Measurements from ENCODE around the gene STX10. TPM values are rescaled to one million over a fixed set of nuclear protein-coding genes. Genes with fewer than 3 reads are reported as not detected.

STX10 gene
- total and polyA plus RNA-seq, 12 donors = 16.0 to 182 (median 65.0) TPM

DNA sequence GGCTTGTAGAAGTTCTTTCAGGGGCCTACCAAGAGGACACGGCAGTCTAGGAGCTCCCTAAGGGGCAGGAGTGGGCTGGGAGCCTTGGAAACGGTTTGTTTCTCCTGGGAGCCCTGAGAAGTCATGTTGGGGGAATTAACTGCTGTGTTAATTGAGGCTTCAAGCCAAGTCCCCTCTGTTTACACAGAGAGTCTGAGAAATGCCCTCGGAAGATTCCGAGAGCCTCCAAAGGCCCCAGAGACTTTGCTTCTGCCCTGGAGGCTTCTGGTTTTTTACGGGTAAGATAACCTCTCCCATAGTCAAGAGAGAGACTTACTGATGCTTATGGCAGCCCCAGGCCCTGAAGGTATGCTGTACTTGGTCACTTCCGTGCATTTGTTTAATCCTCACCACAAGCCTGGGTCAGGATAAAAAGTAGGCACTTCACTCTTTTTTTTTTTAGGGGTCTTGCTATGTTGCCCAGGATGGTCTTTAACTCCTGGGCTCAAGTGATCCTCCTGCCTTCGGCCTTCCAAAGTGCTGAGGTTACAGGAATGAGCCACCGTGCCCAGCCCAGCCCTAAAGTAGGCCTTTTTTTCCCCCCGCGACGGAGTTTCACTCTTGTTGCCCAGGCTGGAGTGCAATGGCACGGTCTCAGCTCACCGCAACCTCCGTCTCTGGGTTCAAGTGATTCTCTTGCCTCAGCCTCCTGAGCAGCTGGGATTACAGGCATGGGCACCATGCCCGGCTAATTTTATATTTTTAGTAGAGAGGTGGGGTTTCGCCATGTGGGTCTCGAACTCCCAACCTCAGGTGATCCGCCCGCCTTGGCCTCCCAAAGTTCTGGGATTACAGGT, 15.2 kb upstream of the STX10 start:
- H3K4me1 ChIP-seq (replicated peaks in 1 of 2) = peaks cover 16 to 42% of the 10 kb centered on the region in 2 donors

GRCh38 chr19:13164343-13165161, 14.4 kb upstream of the STX10 start:
- peaks cover 16 to 38% of the 10 kb centered on the region in 2 donors for H3K4me1 ChIP-seq (replicated peaks in 1 of 2)
- peak overlapping the region in 1 of 4 donors; percentile 31 for H3K4me3 ChIP-seq
- peak overlapping the region; percentile 40 to 93 (median 72) for H3K27ac ChIP-seq
- no peaks in the 10 kb centered on the region for H3K36me3 ChIP-seq (replicated peaks in 1 of 2)
- DNase-seq = peak in 6 of 7 donors; percentile 48 to 75 (median 58)
- no peaks in the 10 kb centered on the region for H3K9me3 ChIP-seq (replicated peaks in 1 of 3)
- intact Hi-C loops (cut with DNase I) = no loop called here
- TF ChIP-seq CTCF (IDR thresholded peaks at IDR 0.05) (no peak), POLR2A (IDR thresholded peaks at IDR 0.05) (no peak)
- H3K27me3 ChIP-seq = no peaks in the 10 kb centered on the region
- 37 to 44% (median 39%) methylated on average over 14 to 19 of the region's 19 CpGs for WGBS, 4 donors

More for the DNA sequence above, 15.2 kb upstream of the STX10 start:
- WGBS, 4 donors = 84 to 88% (median 85%) methylated on average over 17 to 19 of the region's 19 CpGs
- no peak for DNase-seq
- Histone ChIP-seq H3K27ac (peak overlapping the region in 3 of 5 donors; percentile 72 to 93 (median 87)), H3K27me3 (no peaks in the 10 kb centered on the region), H3K9me3 (replicated peaks in 1 of 3) (no peaks in the 10 kb centered on the region), H3K36me3 (replicated peaks in 1 of 2) (no peaks in the 10 kb centered on the region), H3K4me3 (no peak overlapping the region)
- TF ChIP-seq CTCF (IDR thresholded peaks at IDR 0.05) (no peak), POLR2A (IDR thresholded peaks at IDR 0.05) (no peak)
- intact Hi-C loops (cut with DNase I) = no loop called here

DNA sequence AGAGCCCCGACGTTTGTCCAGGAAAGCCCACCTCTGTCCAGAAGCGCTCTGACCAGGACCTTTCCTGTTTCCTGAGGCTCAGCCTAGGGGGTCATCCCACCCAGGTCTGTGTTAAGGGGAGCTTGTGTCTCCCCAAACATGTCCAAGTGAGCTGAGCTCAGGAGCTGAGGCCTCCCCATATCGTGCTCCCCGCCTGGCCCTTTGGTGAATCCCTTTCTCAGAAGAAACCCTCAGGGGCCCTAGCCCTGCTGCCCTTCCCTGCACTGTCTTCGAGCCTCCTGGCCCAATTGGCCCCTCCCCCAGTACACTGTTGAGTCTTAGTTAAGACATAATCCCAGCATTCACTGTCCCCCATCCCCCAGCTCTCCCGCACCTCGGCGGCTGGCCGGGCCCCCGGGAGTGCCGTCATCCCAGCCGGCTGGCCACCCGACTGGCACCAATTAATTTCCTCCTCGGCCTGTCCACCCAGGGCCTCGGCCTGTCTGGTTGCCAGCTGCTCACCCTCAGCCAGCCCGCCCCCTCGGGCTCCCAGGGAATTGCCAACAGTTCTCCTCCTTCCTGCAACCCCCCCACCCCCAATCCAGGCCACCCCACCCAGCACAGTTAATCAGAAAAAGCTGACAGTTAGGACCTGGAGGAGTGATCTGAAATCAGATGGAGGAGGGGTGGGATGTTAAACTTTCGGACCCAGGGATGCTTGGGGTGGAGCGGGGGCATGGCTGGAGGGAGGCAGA, 13.6 kb upstream of the STX10 start:
- TF ChIP-seq POLR2A (IDR thresholded peaks at IDR 0.05) = peak in 1 of 2 donors; percentile 40
- TF ChIP-seq CTCF (IDR thresholded peaks at IDR 0.05) = no peak
- Histone ChIP-seq H3K27me3 (no peaks in the 10 kb centered on the region), H3K9me3 (replicated peaks in 1 of 3) (no peaks in the 10 kb centered on the region), H3K4me3 (peak overlapping the region in 1 of 4 donors; percentile 31), H3K27ac (peak overlapping the region; percentile 40 to 93 (median 72)), H3K36me3 (replicated peaks in 1 of 2) (no peaks in the 10 kb centered on the region), H3K4me1 (replicated peaks in 1 of 2) (peaks cover 16 to 38% of the 10 kb centered on the region in 2 donors)
- peak; percentile 72 to 85 (median 81) for DNase-seq
- intact Hi-C loops (cut with DNase I) = no loop called here
- WGBS, 4 donors = 24 to 38% (median 27%) methylated on average over 7 to 20 of the region's 20 CpGs

All from adrenal gland (tissue), 12 donors.